HepG2 (cell line): Measurements from ENCODE around the gene NBEAL2. TPM values are rescaled to one million over a fixed set of nuclear protein-coding genes. Genes with fewer than 3 reads are reported as not detected.

Experiments
- ATAC-seq: fragments of 200-7000 bp; cut with Tn5 transposase; 3 replicates; pipeline ENCODE4 v1.9.1; 2020; ENCODE audit warnings: mild to moderate bottlenecking, moderate library complexity
- BruUV-seq: library from RNA; stranded (reverse); fragments of 400-500 nt; replicated peaks from 2 replicates; lab custom pipeline; 2021; lab: Mats Ljungman, UMichigan
- CTCF ChIA-PET: fragments of 300-600 bp; formaldehyde crosslinking; extraction: SDS; loops from one replicate; lab custom pipeline; 2021; ENCODE audit warnings: low total read pairs, inconsistent platforms, low intra/inter-chr PET ratio; lab: Yijun Ruan, JAX
- POLR2A ChIA-PET: fragments of 350-600 bp; sonication (Branson Sonifier 250); formaldehyde crosslinking; loops from one replicate; lab custom pipeline; 2020; ENCODE audit warnings: antibody characterized with exemption, inconsistent platforms; lab: Yijun Ruan, JAX
- DNase-seq: peaks from one replicate; pipeline ENCODE4 v3.0.0-alpha.2; 2015; ENCODE audit warnings: low spot score
- FAIRE-seq: peaks from 3 replicates; lab custom pipeline; 2011; peaks lifted over from hg19 to GRCh38; lab: Jason Lieb, UNC
- H2AFZ ChIP-seq: one replicate; pipeline ENCODE4 v1.6.1; 2011; ENCODE audit warnings: low read length, inconsistent platforms
- H3K27ac ChIP-seq: fragments of 300-600 bp; 3 replicates; pipeline ENCODE4 v1.8.0; 2011; ENCODE audit warnings: mixed run types, mild to moderate bottlenecking, mixed read lengths, low read length, inconsistent platforms; ENCODE audit not compliant: insufficient read depth; ENCODE audit errors: extremely low read length
- H3K27me3 ChIP-seq, 2 experiments: fragments of 200-600 bp in 1 of 2; 2 replicates in 1 of 2; 3 replicates in 1 of 2; pipeline versions ENCODE4 v1.6.0 to v1.8.0; 2011; ENCODE audit warnings: low read length in 2 of 2, mild to moderate bottlenecking in 2 of 2, moderate library complexity in 2 of 2, inconsistent platforms in 1 of 2; ENCODE audit not compliant: insufficient read depth in 2 of 2, control insufficient read depth in 1 of 2
- H3K36me3 ChIP-seq, 2 experiments: fragments of 200-600 bp in 1 of 2; replicated peaks in 1 of 2; 2 replicates in 1 of 2; 3 replicates in 1 of 2; pipeline versions ENCODE4 v1.5.1 to v1.8.0; 2011; ENCODE audit warnings: low read length in 2 of 2, inconsistent platforms in 1 of 2; ENCODE audit not compliant: insufficient read depth in 2 of 2, control insufficient read depth in 1 of 2
- H3K4me1 ChIP-seq: 2 replicates; pipeline ENCODE4 v1.5.1; 2012; ENCODE audit warnings: low read length, inconsistent platforms; ENCODE audit not compliant: insufficient read depth
- H3K4me2 ChIP-seq: 2 replicates; pipeline ENCODE4 v1.6.0; 2011; ENCODE audit warnings: low read depth, low read length, inconsistent platforms
- H3K4me3 ChIP-seq, 3 experiments: fragments of 200-600 bp in 1 of 3; sonication (generic), shearing (Covaris generic) in 1 of 3; replicated peaks in 1 of 3; 2 replicates each; pipeline ENCODE4 v1.5.1; 2011 to 2016; ENCODE audit warnings: low read length in 3 of 3, inconsistent platforms in 2 of 3, low read depth in 2 of 3, mild to moderate bottlenecking in 2 of 3, control low read depth in 1 of 3, mixed read lengths in 1 of 3; ENCODE audit not compliant: insufficient read depth in 1 of 3
- H3K79me2 ChIP-seq: one replicate; pipeline ENCODE4 v1.6.1; 2011; ENCODE audit warnings: low read length, inconsistent platforms; ENCODE audit not compliant: insufficient read depth
- H3K9ac ChIP-seq: 2 replicates; pipeline ENCODE4 v1.6.0; 2011; ENCODE audit warnings: mild to moderate bottlenecking, low read depth, low read length, inconsistent platforms; ENCODE audit not compliant: insufficient read depth
- H3K9me3 ChIP-seq: 2 replicates; pipeline ENCODE4 v1.5.1; 2012; ENCODE audit warnings: mild to moderate bottlenecking, low read length
- H4K20me1 ChIP-seq: 2 replicates; pipeline ENCODE4 v1.6.0; 2011; ENCODE audit warnings: inconsistent platforms, mild to moderate bottlenecking, low read length, moderate library complexity; ENCODE audit not compliant: insufficient read depth
- ATAD3A ChIP-seq: sonication (generic); formaldehyde crosslinking; IDR thresholded peaks from 2 replicates; pipeline ENCODE4 v1.4.0; 2020; ENCODE audit warnings: missing genetic modification reagents
- EED ChIP-seq: sonication (generic); formaldehyde crosslinking; IDR thresholded peaks from 2 replicates; pipeline ENCODE4 v1.5.0; 2020; ENCODE audit warnings: mild to moderate bottlenecking, missing genetic modification reagents
- PHB2 ChIP-seq: fragments of 450-650 bp; IDR thresholded peaks from 2 replicates; pipeline ENCODE4 v1.6.1; 2018; ENCODE audit not compliant: partially characterized antibody
- TAF15 ChIP-seq: fragments of 200-400 bp; formaldehyde crosslinking; IDR thresholded peaks from one replicate; pipeline ENCODE4 v1.6.1; 2018; ENCODE audit warnings: mild to moderate bottlenecking, low read depth, low read length; ENCODE audit not compliant: poor library complexity, severe bottlenecking
- ZBTB7A ChIP-seq: sonication (generic); formaldehyde crosslinking; IDR thresholded peaks from 2 replicates; pipeline ENCODE4 v1.8.0; 2022; ENCODE audit warnings: mild to moderate bottlenecking, missing genetic modification reagents
- ZNF138 ChIP-seq: sonication (generic); formaldehyde crosslinking; IDR thresholded peaks from 2 replicates; pipeline ENCODE4 v1.5.0; 2020; ENCODE audit warnings: mild to moderate bottlenecking, low read depth, missing genetic modification reagents
- ZNF33B ChIP-seq: sonication (generic); formaldehyde crosslinking; IDR thresholded peaks from 2 replicates; pipeline ENCODE4 v1.5.1; 2020; ENCODE audit warnings: mild to moderate bottlenecking, missing genetic modification reagents
- ZNF367 ChIP-seq: sonication (generic); formaldehyde crosslinking; IDR thresholded peaks from 2 replicates; pipeline ENCODE4 v1.4.0; 2020; ENCODE audit warnings: missing genetic modification reagents, borderline replicate concordance
- whole genome bisulfite sequencing: methylation state at CpG from one replicate; pipeline ENCODE4 v1.1.6; 2017; ENCODE audit warnings: low lambda C conversion rate; 5-methylcytosine and 5-hydroxymethylcytosine counted together
- in situ Hi-C: cut with HindIII; loops from 2 replicates; pipeline ENCODE4 v1.10.0; 2017; ENCODE audit warnings: low pct_unique_long_range_greater_than_20kb; ENCODE audit not compliant: extremely low pct_ligation_motif_present
- intact Hi-C: fragments of 100-400 bp; cut with micrococcal nuclease; formaldehyde crosslinking; loops from one replicate; pipeline ENCODE4 v1.10.0; 2022; ENCODE audit not compliant: unreplicated experiment
- polyA plus RNA-seq, 8 experiments: library from polyadenylated mRNA; depleted of rRNA in 3 of 8; stranded (reverse) in 7 of 8; unstranded in 1 of 8; fragments of >200 nt; fragmentation: Illumina TruSeq in 4 of 8; extraction: Trizol in 4 of 8; gene quantifications; 2 replicates each; pipeline versions ENCODE4 v1.2.1 to v1.2.3, GENCODE V29; 2011 to 2016; ENCODE audit warnings: low read depth in 4 of 8, missing spikeins in 1 of 8, mixed read lengths in 1 of 8; ENCODE audit not compliant: insufficient read depth in 1 of 8
- total RNA-seq, 5 experiments: library from RNA; depleted of rRNA; stranded (reverse); fragments of >200 nt; fragmentation: Illumina TruSeq; extraction: Trizol; gene quantifications; 2 replicates each; pipeline ENCODE4 v1.2.3, GENCODE V29; 2016; ENCODE audit warnings: low read depth in 1 of 5
- TF ChIP-seq, protein P1 (sequence below): sonication (generic); formaldehyde crosslinking; IDR thresholded peaks from 2 replicates; pipeline ENCODE4 v1.5.1; 2020; ENCODE audit warnings: missing genetic modification reagents, mild to moderate bottlenecking, borderline replicate concordance
- TF ChIP-seq, protein P2 (sequence below): sonication (generic); formaldehyde crosslinking; IDR thresholded peaks from 2 replicates; pipeline ENCODE4 v1.8.0; 2022; ENCODE audit warnings: mild to moderate bottlenecking, missing genetic modification reagents

Gene NBEAL2
- total and polyA plus RNA-seq, 2 of the 13 experiments (the other 11 are each of a cell fraction or from before 2014, with no cell fraction given), result 9.7 to 12.4 TPM

DNA sequence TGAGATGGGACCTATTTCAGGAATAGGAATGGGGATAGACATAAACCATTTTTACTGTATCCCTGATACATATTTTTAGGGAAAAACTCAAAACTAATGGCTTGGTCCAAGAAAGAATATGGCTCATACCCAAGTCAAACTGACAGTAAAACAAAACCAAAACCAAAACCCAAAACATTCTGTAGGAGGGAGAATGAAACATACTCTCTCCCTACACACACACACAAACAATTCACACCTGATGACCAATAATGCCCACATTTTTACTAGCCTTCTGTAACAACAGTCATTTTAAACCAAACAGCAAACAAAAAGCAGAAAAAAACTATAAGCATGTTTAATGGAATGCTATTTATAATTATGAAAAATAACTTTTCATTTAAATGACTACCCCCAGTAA is 74.9 kb downstream of the NBEAL2 start:
- POLR2A ChIA-PET, result no interaction called here
- intact Hi-C loops, result no loop called here
- Histone ChIP-seq H3K27me3 (no peaks in the 10 kb centered on the region), H3K9me3 (no peaks in the 10 kb centered on the region), H3K4me1 (no peaks in the 10 kb centered on the region), H3K27ac (no peak overlapping the region), H3K4me2 (no peak overlapping the region), H3K36me3 (peaks cover 10 to 35% of the 10 kb centered on the region in 2 experiments), H3K4me3 (no peak overlapping the region), H3K79me2 (peaks cover 1% of the 10 kb centered on the region), H3K9ac (no peak overlapping the region), H4K20me1 (no peaks in the 10 kb centered on the region), H2AFZ (no peak overlapping the region)
- FAIRE-seq, result no peak
- no peak for ATAC-seq
- no peak for TF ChIP-seq PHB2
- no peak for TF ChIP-seq EED (CRISPR knock-in tag)
- TF ChIP-seq, protein P1, sequence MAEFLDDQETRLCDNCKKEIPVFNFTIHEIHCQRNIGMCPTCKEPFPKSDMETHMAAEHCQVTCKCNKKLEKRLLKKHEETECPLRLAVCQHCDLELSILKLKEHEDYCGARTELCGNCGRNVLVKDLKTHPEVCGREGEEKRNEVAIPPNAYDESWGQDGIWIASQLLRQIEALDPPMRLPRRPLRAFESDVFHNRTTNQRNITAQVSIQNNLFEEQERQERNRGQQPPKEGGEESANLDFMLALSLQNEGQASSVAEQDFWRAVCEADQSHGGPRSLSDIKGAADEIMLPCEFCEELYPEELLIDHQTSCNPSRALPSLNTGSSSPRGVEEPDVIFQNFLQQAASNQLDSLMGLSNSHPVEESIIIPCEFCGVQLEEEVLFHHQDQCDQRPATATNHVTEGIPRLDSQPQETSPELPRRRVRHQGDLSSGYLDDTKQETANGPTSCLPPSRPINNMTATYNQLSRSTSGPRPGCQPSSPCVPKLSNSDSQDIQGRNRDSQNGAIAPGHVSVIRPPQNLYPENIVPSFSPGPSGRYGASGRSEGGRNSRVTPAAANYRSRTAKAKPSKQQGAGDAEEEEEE (CRISPR knock-in tag), result no peak
- DNase-seq, result no peak
- BruUV-seq, result no TSS peak
- in situ Hi-C loops, result no loop called here
- CTCF ChIA-PET, result no interaction called here

DNA sequence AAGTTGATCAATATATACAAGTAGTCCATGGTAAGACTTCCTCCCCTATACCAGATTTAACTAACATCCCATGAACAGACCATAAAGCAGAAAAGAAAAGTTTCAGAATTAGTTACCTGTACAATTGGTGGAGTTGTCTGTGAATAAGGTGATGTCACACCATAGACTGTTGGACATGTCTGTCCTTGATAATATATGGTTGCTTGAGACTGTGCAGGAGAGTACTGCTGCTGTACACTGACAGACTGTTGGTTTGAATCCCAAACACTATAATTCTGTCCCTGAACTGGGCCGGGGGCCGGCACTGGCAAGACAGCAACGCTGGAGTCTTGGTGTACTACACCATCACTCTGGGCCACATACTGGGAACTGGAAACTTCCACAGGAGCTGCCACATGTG is 77.2 kb downstream of the NBEAL2 start:
- Histone ChIP-seq H3K79me2 (peaks cover 1% of the 10 kb centered on the region), H3K4me1 (no peaks in the 10 kb centered on the region), H3K4me2 (no peak overlapping the region), H3K4me3 (no peak overlapping the region), H3K36me3 (peaks cover 9 to 46% of the 10 kb centered on the region in 2 experiments), H4K20me1 (no peaks in the 10 kb centered on the region), H3K9me3 (no peaks in the 10 kb centered on the region), H2AFZ (no peak overlapping the region), H3K27me3 (no peaks in the 10 kb centered on the region), H3K9ac (no peak overlapping the region), H3K27ac (no peak overlapping the region)
- CTCF ChIA-PET, result no interaction called here
- WGBS, result no CpG with 5 or more reads among the region's 3 CpGs
- POLR2A ChIA-PET, result no interaction called here
- intact Hi-C loops (no loop called here), in situ Hi-C loops (no loop called here)
- FAIRE-seq, result no peak
- no TSS peak for BruUV-seq
- DNase-seq, result no peak
- ATAC-seq, result no peak; the same call in 1 of the 3 replicates
- no peak for TF ChIP-seq TAF15
- TF ChIP-seq ZNF367, result no peak
- no peak for TF ChIP-seq ZNF138 (CRISPR knock-in tag)
- no peak for TF ChIP-seq ATAD3A (CRISPR knock-in tag)
- TF ChIP-seq ZNF33B (CRISPR knock-in tag), result no peak
- TF ChIP-seq, protein P2, sequence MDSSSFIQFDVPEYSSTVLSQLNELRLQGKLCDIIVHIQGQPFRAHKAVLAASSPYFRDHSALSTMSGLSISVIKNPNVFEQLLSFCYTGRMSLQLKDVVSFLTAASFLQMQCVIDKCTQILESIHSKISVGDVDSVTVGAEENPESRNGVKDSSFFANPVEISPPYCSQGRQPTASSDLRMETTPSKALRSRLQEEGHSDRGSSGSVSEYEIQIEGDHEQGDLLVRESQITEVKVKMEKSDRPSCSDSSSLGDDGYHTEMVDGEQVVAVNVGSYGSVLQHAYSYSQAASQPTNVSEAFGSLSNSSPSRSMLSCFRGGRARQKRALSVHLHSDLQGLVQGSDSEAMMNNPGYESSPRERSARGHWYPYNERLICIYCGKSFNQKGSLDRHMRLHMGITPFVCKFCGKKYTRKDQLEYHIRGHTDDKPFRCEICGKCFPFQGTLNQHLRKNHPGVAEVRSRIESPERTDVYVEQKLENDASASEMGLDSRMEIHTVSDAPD, result no peak
- no peak for TF ChIP-seq ZBTB7A
